ENCODE data around the gene MBOAT1.

MBOAT1 gene

DNA sequence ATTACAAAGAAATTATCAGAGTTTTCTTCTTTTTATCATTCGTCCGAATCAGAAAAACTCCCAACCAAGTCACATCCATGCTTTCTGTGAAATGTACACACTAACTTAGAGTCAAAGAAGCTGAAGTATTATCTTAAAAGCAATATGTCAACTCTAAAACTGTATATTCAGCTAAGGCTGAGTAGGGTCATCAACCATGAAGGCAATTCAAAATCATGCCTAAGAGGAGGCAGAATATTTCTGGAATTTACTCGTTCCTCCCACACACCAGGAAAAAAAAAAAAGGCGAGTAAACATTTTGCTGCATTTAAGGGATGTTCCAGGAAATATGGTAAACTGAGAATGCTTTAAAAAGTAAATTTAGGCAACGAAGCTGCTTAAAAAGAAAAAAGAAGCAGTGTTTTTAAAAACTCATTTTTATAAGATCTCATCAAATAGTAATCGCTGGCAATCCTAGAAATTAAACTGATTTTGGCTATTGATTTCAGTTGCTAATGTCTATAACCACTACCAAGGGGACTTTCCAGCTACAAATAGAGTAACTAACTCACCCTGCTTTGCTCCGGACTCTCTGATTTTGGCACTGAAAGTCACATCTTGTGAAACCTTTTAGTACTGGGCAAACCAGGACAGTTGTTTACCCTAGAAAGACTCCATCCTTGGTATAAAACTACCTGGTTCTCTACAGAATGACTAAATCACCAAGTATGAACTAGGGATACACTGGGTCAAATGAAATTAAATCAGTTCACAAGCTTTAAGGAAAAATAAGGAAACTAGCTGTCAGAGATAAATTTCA lies 82.8 kb downstream of the MBOAT1 start:
- DNase-seq, result no peak

DNA sequence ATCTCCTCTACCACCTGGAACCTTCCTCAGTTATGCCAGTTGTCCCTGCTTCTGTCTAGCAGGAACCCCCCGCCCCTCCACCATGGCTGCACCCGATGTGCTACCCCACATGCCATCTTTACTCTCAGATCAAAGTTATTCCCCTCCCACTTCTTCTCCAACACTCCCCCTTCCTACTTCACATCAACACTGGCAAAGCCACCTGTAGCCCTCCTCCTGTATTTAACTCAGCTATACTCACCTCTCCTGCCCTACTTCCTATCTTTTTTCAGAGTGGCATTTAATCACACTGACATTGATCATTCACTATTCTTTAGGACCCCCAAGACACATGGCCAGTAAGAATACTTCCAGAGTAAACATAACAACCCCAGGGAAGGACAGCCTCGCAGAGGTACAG lies 84.3 kb downstream of the MBOAT1 start:
- no peak for DNase-seq

DNA sequence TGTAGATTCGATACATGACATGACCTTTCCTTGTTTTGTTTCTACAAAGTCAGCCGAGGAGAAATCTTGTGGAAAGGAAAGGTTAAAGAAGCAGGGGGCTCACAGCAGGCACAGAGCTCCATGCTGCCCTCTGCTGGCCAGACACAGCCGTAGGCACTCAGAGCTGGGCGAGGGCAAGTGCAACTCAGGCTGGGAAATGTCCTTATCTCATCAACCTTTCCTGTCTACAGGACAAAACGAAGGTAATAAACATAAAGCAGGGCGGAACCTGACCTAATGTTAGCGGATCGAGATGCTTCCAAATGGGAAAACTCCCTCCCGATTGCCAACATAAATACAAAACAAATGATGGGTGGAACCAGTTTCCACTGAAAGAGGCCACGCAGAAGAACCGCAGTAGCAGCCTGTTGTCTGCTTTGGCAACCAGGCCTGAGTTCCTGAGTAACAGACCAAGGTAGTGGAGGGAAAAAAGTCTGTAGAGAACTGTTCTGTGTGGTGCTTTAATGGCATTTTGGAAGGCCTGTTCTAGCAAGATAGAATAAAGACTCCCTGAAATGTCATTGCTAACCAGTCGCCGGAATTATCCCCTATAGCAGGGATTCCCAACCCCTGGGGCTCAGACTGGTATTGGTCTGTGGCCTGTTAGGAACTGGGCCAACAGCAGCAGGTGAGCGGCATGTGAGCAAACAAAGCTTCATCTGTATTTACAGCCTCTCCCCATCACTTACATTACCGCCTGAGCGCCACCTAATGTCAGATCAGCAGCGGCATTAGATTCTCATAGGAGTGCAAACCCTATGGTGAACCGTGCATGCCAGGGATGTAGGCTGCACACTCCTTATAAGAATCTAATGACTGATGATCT lies 85.2 kb downstream of the MBOAT1 start:
- peak; percentile 69 for DNase-seq

DNA sequence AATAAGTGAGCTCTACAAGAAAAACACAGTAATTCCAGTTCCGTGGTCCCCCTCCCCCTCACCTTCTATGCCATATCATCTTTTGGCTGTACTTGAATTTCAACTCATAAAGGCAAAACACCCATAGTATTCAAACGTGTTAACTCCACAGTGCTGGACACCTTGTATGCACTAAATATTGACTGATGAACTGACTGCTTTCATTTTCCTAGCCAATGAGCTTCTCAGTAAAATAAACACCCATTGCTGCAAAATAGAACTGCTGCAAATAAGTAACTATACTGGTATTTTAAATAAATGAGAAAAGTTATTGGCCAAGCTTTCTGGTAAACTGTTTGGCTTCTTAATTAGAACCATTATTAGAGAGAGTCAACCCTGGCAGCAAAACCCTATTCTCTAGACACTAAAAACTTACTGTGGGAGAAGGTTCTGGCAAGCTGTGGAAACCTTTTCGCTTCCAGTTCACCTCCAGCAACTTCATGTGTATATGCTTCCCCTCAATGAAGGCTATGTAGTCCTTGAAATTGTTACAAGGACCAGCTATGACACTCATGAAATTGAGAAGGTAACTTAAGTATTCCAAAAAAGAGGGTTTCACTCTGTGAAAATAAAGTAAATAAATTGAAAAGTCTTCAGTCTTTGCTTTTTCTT lies 86.0 kb downstream of the MBOAT1 start:
- DNase-seq, result no peak

- no peak for DNase-seq
Observed at GRCh38 chr6:20124545-20124944, 87.7 kb downstream of the MBOAT1 start.

DNA sequence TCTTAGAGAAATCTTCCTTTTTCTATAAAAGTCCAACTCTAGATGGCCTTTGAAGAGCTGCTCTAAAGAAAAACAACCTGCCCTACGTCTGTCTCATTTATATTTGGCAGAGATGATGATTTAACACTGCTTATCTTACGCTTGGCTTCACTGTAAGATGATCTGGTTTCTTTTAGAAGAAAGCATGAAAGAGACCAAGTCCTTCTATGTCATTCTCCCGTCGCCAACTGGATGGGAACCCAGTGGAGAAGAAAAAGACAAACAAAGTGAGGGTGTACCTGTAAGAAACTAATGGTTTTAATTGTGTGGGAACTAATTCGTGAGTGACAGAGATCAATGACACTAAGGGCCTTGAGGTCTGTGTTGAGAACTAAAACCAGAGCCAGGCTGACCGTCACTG lies 92.8 kb downstream of the MBOAT1 start:
- no peak for DNase-seq

- DNase-seq, result no peak
Observed at GRCh38 chr6:20118892-20119291, 93.4 kb downstream of the MBOAT1 start.

DNA sequence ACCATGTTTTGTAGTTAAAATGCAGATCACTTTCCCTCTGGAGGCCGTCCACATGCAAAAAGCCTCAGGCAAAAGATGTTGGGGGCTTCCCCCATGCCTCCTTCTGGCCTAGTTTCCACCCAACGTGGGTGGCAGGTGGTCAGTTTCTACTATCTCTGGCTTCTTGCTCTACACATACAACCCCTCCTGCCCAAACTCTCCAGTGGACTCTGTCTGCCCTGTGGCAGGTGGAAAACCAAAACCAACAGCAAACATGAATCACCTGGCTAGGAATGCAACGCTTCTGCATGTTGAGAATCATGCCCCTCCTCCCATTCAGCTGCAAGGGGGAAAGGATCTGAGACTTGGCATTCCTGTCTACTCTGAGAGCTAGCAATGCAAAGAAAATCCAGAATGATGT lies 94.8 kb downstream of the MBOAT1 start:
- DNase-seq, result no peak

- DNase-seq, result no peak
Observed at GRCh38 chr6:20116792-20117191, 95.5 kb downstream of the MBOAT1 start.

DNA sequence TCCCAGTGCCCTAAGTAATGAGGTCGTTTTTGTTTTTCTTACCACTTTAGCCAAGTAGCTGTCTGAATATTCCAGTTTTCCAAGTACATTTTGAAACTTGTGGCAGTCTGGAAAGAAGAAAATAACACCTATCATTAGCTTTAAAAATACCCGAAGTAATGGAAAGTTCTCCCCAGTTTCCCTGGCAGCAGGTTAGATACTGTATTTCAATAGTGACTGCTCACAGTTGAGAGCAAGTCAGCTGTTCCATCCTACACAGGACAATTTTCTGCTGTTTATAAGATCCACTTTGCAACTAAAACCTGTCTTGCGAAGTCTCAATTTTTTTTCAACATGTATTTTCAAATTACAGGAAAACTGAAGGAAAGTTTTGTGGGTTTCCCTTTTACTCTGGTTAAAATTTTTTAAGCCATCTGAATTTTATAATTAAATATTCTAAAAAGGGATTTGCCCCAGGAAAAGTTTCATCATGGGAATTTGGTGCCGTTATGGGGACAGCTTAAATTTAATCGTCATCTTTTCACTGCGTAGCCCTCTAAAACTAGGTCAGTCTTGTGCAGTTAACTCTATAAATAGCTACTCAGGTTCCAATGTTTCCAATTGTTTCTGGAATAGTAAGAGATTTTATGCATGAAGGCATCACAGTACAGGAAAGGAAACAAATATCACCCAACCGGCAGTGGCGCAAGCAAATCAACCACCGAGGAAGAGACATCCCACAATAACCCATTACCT lies 96.9 kb downstream of the MBOAT1 start:
- DNase-seq, result no peak

DNA sequence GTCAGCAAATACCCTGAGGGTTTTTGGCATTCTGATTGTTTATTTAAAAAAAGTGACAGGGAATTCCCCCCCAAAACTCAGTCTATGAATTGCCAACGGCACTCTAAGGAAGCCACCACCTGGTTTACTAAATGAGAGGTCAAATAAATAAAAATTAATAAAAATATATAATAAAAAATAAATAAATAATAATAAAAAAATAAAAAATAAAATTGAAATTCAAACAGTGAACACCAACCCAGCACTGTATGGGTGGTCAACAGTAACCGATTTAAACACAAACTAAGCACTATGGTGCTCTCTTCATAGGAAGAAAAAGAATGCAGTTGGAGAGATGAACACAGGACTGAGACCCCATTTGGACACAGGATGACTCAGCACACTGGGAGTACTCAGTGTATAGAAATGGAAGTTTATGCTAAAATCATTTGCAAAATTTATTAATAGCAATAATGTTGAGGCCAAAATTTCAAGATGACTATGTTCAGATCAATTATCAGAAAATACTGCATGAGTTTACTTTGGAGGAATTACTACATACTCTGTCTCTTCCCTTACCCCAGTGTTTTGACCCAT lies 98.5 kb downstream of the MBOAT1 start:
- no peak for DNase-seq

- no peak for DNase-seq
Observed at GRCh38 chr6:20112841-20113240, 99.4 kb downstream of the MBOAT1 start.

DNA sequence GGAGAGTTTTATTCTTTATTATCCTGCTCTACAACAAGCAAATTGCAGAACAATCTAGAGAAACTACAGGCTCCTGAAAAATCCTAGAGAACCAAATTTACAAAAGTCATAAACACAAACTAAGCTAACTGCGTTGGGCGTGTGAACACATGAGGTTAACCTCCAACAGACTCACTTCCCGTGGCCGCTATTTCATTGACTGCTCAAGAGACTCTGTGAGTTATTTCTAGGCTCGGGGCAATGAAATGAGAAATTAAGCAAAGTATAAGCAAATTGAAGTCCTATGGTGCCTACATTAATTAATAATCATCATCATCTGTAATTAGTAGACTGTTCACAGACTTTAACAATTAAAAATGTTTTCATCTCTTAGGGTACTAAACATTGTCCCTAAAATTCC lies 100.0 kb downstream of the MBOAT1 start:
- no peak for DNase-seq

GRCh38 chr6:20110478-20110877 lies 101.8 kb downstream of the MBOAT1 start:
- DNase-seq, result no peak

- DNase-seq, result no peak
Observed at GRCh38 chr6:20109526-20109925, 102.7 kb downstream of the MBOAT1 start.

DNA sequence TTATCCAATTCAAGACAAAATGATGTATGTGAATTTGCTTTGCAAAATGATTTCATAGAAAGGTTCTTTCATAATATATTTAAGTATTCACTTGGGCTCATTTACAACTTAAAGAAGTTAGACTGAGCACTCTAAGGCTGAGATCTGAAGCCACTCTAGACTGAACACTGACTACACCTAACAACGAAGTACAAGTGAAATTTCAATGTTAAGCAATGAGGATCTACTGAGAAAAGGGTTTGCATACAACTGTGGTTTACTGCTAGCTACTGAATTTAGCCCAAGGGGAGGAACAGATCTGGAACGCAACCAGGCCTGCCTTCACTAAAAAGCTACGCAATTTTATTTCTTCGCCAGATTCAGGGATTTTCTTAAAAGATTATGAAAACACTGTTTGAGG lies 106.4 kb downstream of the MBOAT1 start:
- DNase-seq, result no peak

DNA sequence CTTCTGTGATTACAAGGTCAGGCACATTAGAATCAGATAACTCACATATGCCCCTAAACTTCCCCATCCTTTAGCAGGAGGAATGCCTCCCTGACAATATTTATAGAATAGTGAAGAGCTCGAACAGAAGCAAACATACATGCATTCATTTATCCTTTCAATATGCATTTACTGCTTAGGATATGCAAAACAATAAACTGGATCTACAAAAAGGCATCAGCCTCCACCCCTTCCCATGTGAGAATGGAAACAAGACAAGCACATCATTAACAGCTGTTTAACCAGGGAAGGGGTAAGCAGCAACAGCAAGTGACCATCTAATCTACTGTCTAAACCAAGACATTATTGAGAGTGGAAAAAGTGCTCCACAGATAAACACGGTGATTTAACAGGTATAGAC lies 107.6 kb downstream of the MBOAT1 start:
- DNase-seq, result no peak

DNA sequence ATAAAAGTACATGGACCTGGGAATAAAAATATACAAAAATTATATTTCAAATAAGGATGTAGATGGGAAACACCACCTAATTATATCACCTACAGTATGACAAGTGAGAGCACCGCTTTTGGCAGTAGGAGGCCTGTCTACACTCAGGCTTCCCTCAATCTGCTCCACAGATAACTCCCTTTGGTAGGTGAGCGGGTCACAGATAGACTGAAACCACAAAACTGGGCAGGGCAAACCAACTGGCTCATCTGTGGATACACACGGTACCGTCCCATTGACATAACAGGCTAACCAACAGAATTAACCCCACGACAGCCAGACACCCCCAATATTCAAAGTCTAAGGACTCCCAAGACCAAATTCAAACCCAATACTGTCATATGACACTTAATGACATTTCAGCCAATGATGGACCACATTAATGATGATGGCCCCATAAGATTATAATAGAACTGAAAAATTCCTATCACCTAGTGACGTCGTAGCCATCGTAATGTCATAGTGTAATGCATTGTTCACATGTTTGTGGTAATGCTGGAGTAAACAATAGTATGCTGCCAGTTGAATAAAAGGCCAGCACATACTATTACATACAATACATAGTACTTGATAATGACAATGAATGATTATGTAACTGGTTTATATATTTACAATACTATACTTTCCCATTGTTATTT lies 109.7 kb downstream of the MBOAT1 start:
- no peak for DNase-seq

GRCh38 chr6:20099156-20099555 lies 113.1 kb downstream of the MBOAT1 start:
- no peak for DNase-seq

- no peak for DNase-seq
Observed at GRCh38 chr6:20098267-20098876, 113.9 kb downstream of the MBOAT1 start.

DNA sequence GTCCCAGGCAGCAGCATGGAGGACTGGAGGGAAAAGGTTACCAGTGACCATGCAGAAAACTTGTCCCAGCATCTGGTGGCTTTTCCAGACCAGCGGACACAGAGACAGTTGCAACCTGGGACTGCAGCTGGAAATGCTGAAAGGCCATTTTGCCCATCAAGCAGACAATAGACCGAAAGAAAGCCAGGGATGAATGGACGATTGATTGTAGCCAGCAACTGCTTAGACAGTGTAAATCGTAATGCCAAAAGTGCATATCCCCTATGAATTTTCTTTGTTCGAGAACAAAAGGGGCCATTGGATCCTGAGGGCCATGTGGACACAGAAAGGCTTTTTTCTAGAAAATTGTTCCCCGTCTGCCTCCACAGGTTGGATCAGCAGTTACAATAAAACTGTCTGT lies 115.7 kb downstream of the MBOAT1 start:
- DNase-seq, result no peak

GRCh38 chr6:20095436-20095835 lies 116.8 kb downstream of the MBOAT1 start:
- no peak for DNase-seq
